Panc1 (cell line): ENCODE data around the gene EVL. TPM values are rescaled to one million over a fixed set of nuclear protein-coding genes. Genes with fewer than 3 reads are reported as not detected.

ENCODE experiments used
- ATAC-seq: fragments of 200-7000 bp; cut with Tn5 transposase; 2 replicates; pipeline ENCODE4 v1.9.1; 2020; ENCODE audit warnings: mild to moderate bottlenecking, moderate library complexity
- BruUV-seq: library from RNA; stranded (reverse); fragments of 400-500 nt; replicated peaks from 2 replicates; lab custom pipeline; 2021; lab: Mats Ljungman, UMichigan
- CTCF ChIA-PET: fragments of 300-600 bp; sonication (Branson Sonifier 250); formaldehyde crosslinking; loops from one replicate; lab custom pipeline; 2022; ENCODE audit warnings: antibody characterized with exemption; lab: Charles Lee
- POLR2A ChIA-PET: fragments of 300-600 bp; sonication (Branson Sonifier 250); formaldehyde crosslinking; loops from one replicate; lab custom pipeline; 2022; ENCODE audit warnings: antibody characterized with exemption; lab: Charles Lee
- DNase-seq: peaks from one replicate; pipeline ENCODE4 v3.0.0-alpha.2; 2010; ENCODE audit warnings: low read depth, low spot score
- H3K27ac ChIP-seq: 2 replicates; pipeline ENCODE4 v1.5.1; 2011; ENCODE audit warnings: mild to moderate bottlenecking, low read length, inconsistent platforms
- H3K27me3 ChIP-seq: fragments of 200-500 bp; sonication (Bioruptor generic); 2 replicates; pipeline ENCODE4 v1.6.0; 2014; ENCODE audit warnings: low read length, inconsistent platforms; ENCODE audit not compliant: control insufficient read depth, insufficient read depth
- H3K36me3 ChIP-seq: fragments of 200-500 bp; sonication (Bioruptor generic); 2 replicates; pipeline ENCODE4 v1.5.1; 2014; ENCODE audit warnings: inconsistent platforms, mild to moderate bottlenecking, low read length, moderate library complexity; ENCODE audit not compliant: control insufficient read depth, insufficient read depth
- H3K4me1 ChIP-seq: 2 replicates; pipeline ENCODE4 v1.5.1; 2011; ENCODE audit warnings: inconsistent platforms, mild to moderate bottlenecking, low read length, moderate library complexity; ENCODE audit not compliant: control insufficient read depth, insufficient read depth
- H3K4me3 ChIP-seq, 2 experiments: 2 replicates each; pipeline ENCODE4 v1.5.1; 2011 to 2012; ENCODE audit warnings: low read depth in 2 of 2, low read length in 2 of 2, mild to moderate bottlenecking in 2 of 2, inconsistent platforms in 1 of 2, moderate library complexity in 1 of 2
- H3K9me3 ChIP-seq: fragments of 200-500 bp; sonication (Bioruptor generic); 2 replicates; pipeline ENCODE4 v1.5.1; 2014; ENCODE audit warnings: low read depth, mild to moderate bottlenecking, inconsistent platforms, low read length, moderate library complexity; ENCODE audit not compliant: control insufficient read depth, insufficient read depth
- CTCF ChIP-seq: fragments of 450-650 bp; IDR thresholded peaks from 2 replicates; pipeline ENCODE4 v1.5.1; 2017; ENCODE audit warnings: mild to moderate bottlenecking
- POLR2AphosphoS5 ChIP-seq: IDR thresholded peaks from 2 replicates; pipeline ENCODE4 v1.6.1; 2012; ENCODE audit warnings: mild to moderate bottlenecking, low read depth, low read length, moderate library complexity
- REST ChIP-seq, 2 experiments: IDR thresholded peaks; 2 replicates each; pipeline ENCODE4 v1.6.1; 2011 to 2012; ENCODE audit warnings: low read depth in 2 of 2, control low read depth in 1 of 2, low read length in 1 of 2, mild to moderate bottlenecking in 1 of 2, moderate library complexity in 1 of 2; ENCODE audit not compliant: insufficient read depth in 1 of 2
- SIN3A ChIP-seq: IDR thresholded peaks from 2 replicates; pipeline ENCODE4 v1.6.1; 2012; ENCODE audit warnings: low read depth, mild to moderate bottlenecking, low read length, moderate library complexity, borderline replicate concordance; ENCODE audit not compliant: insufficient read depth
- TCF7L2 ChIP-seq: IDR thresholded peaks from 2 replicates; pipeline ENCODE4 v1.6.1; 2011; ENCODE audit warnings: mild to moderate bottlenecking, low read depth, low read length, inconsistent platforms
- in situ Hi-C: cut with HindIII; loops from 2 replicates; pipeline ENCODE4 v1.10.0; 2016; ENCODE audit warnings: low sequenced_read_pairs, low pct_unique_long_range_greater_than_20kb
- intact Hi-C: fragments of 100-400 bp; cut with micrococcal nuclease; formaldehyde crosslinking; loops from one replicate; pipeline ENCODE4 v1.10.0; 2022; ENCODE audit not compliant: unreplicated experiment
- total RNA-seq: library from RNA; stranded (reverse); gene quantifications from one replicate; pipeline ENCODE4 v1.2.1, GENCODE V29; 2021; ENCODE audit not compliant: unreplicated experiment

EVL gene
- total RNA-seq, 1 experiment from 2014 or later, result 38.3 TPM

DNA sequence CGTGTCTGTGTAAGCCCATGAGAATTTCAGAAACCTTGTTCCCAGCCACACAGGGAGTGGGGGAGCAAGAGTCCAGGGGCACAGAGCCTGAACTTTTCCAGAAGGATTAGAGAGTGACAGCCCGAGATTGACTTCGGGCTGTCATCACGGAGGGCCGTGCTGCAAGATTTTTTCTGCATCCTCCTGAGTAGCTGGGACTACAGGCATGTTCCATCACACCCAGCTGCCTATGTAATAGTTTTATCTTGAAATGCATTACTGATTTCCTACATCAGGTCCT lies 14.4 kb downstream of the EVL start:
- no peak for DNase-seq
- Histone ChIP-seq H3K9me3 (no peaks in the 10 kb centered on the region), H3K4me1 (no peaks in the 10 kb centered on the region), H3K27ac (no peak overlapping the region), H3K4me3 (no peak overlapping the region), H3K27me3 (no peaks in the 10 kb centered on the region), H3K36me3 (no peaks in the 10 kb centered on the region)
- TF ChIP-seq TCF7L2 (no peak), POLR2AphosphoS5 (no peak), REST (IDR thresholded peaks at IDR 0.05; ENCODE audit: insufficient read depth in 1 of 2, low read depth in 2 of 2, low read length in 1 of 2) (no peak), CTCF (no peak), SIN3A (no peak)
- ChIA-PET POLR2A (interaction anchor here (0.6 kb wide), 1 partner anchor 248 kb away, joined by 3 read pairs; no protein-coding TSS in a partner anchor), CTCF (no interaction called here)
- intact Hi-C loops (no loop called here), in situ Hi-C loops (no loop called here)
- BruUV-seq, result no TSS peak
- no peak for ATAC-seq

GRCh38 chr14:100080206-100080605 lies 15.0 kb downstream of the EVL start:
- ChIA-PET POLR2A (interaction anchor here (0.6 kb wide), 1 partner anchor 248 kb away, joined by 3 read pairs; no protein-coding TSS in a partner anchor), CTCF (no interaction called here)
- DNase-seq, result no peak
- Histone ChIP-seq H3K4me3 (no peak overlapping the region), H3K27ac (no peak overlapping the region), H3K27me3 (no peaks in the 10 kb centered on the region), H3K4me1 (no peaks in the 10 kb centered on the region), H3K36me3 (no peaks in the 10 kb centered on the region), H3K9me3 (no peaks in the 10 kb centered on the region)
- no peak for TF ChIP-seq REST (IDR thresholded peaks at IDR 0.05; ENCODE audit: insufficient read depth in 1 of 2, low read depth in 2 of 2, low read length in 1 of 2)
- in situ Hi-C loops (no loop called here), intact Hi-C loops (no loop called here)
- ATAC-seq, result no peak
- no TSS peak for BruUV-seq
